ENCODE results near the gene CACTIN. TPM values are rescaled to one million over a fixed set of nuclear protein-coding genes. Genes with fewer than 3 reads are reported as not detected.
A peak's percentile ranks its signal among the peaks of the same experiment; 100 is the strongest.
"Not testable (repeated sequence)": the region's sequence is repeated elsewhere in the genome, so short reads cannot be mapped to it uniquely, and the experiment has no call there.

The CACTIN gene
- total RNA-seq, 1 donor from 2014 or later, result 43.9 TPM

- TF ChIP-seq CTCF (IDR thresholded peaks at IDR 0.05; ENCODE audit: unreplicated experiment), result no peak
- no peak for DNase-seq (ENCODE audit: low spot score, unreplicated experiment)
- Mint-ChIP-seq H3K4me1 (ENCODE audit: low read depth) (no peaks in the 10 kb centered on the region), H3K36me3 (ENCODE audit: insufficient read depth) (no peaks in the 10 kb centered on the region), H3K27ac (no peak overlapping the region), H3K27me3 (peaks cover 40% of the 10 kb centered on the region), H3K9me3 (ENCODE audit: low read depth) (no peaks in the 10 kb centered on the region), H3K4me3 (ENCODE audit: low read depth) (no peak overlapping the region)
These were observed 36.6 kb downstream of the CACTIN start for GRCh38 chr19:3589949-3590348.

GRCh38 chr19:3589439-3589838, 37.2 kb downstream of the CACTIN start:
- DNase-seq (ENCODE audit: low spot score, unreplicated experiment), result no peak
- Mint-ChIP-seq H3K4me3 (ENCODE audit: low read depth) (no peak overlapping the region), H3K27ac (no peak overlapping the region), H3K4me1 (ENCODE audit: low read depth) (no peaks in the 10 kb centered on the region), H3K36me3 (ENCODE audit: insufficient read depth) (no peaks in the 10 kb centered on the region), H3K9me3 (ENCODE audit: low read depth) (no peaks in the 10 kb centered on the region), H3K27me3 (peaks cover 37% of the 10 kb centered on the region)
- TF ChIP-seq CTCF (IDR thresholded peaks at IDR 0.05; ENCODE audit: unreplicated experiment), result no peak

GRCh38 chr19:3586707-3587346, 39.8 kb downstream of the CACTIN start:
- Mint-ChIP-seq H3K4me3 (ENCODE audit: low read depth) (no peak overlapping the region), H3K4me1 (ENCODE audit: low read depth) (no peaks in the 10 kb centered on the region), H3K9me3 (ENCODE audit: low read depth) (no peaks in the 10 kb centered on the region), H3K36me3 (ENCODE audit: insufficient read depth) (no peaks in the 10 kb centered on the region), H3K27ac (no peak overlapping the region), H3K27me3 (peaks cover 44% of the 10 kb centered on the region)
- TF ChIP-seq CTCF (IDR thresholded peaks at IDR 0.05; ENCODE audit: unreplicated experiment), result no peak
- DNase-seq (ENCODE audit: low spot score, unreplicated experiment), result no peak

GRCh38 chr19:3586127-3586626, 40.4 kb downstream of the CACTIN start:
- no peaks in the 10 kb centered on the region for H3K36me3 Mint-ChIP-seq (ENCODE audit: insufficient read depth)
- no peak overlapping the region for H3K4me3 Mint-ChIP-seq (ENCODE audit: low read depth)
- DNase-seq (ENCODE audit: low spot score, unreplicated experiment), result no peak
- no peaks in the 10 kb centered on the region for H3K4me1 Mint-ChIP-seq (ENCODE audit: low read depth)
- peaks cover 38% of the 10 kb centered on the region for H3K27me3 Mint-ChIP-seq
- TF ChIP-seq CTCF (IDR thresholded peaks at IDR 0.05; ENCODE audit: unreplicated experiment), result peak; percentile 54
- no peak overlapping the region for H3K27ac Mint-ChIP-seq
- H3K9me3 Mint-ChIP-seq (ENCODE audit: low read depth), result no peaks in the 10 kb centered on the region

GRCh38 chr19:3585301-3586126, 41.1 kb downstream of the CACTIN start, which contains the start of gene GIPC3:
GIPC3 (plus strand) TSS chr19:3585478; CDS start chr19:3585598, 120 bp downstream.
- Mint-ChIP-seq H3K4me3 (ENCODE audit: low read depth) (no peak within 1 kb of the TSS), H3K27me3 (peaks cover 43% of the 10 kb centered on the region), H3K27ac (no peak within 1 kb of the TSS), H3K9me3 (ENCODE audit: low read depth) (no peaks in the 10 kb centered on the region), H3K4me1 (ENCODE audit: low read depth) (no peaks in the 10 kb centered on the region), H3K36me3 (ENCODE audit: insufficient read depth) (no peaks in the 10 kb centered on the region)
- no peak for DNase-seq (ENCODE audit: low spot score, unreplicated experiment)
- no peak for TF ChIP-seq CTCF (IDR thresholded peaks at IDR 0.05; ENCODE audit: unreplicated experiment)

- H3K4me1 Mint-ChIP-seq (ENCODE audit: low read depth); H3K9me3 Mint-ChIP-seq (ENCODE audit: low read depth); H3K27ac Mint-ChIP-seq; H3K36me3 Mint-ChIP-seq (ENCODE audit: insufficient read depth); DNase-seq (ENCODE audit: low spot score, unreplicated experiment); H3K4me3 Mint-ChIP-seq (ENCODE audit: low read depth): not testable (repeated sequence)
- peaks cover 55% of the 10 kb centered on the region for H3K27me3 Mint-ChIP-seq
These were observed 42.4 kb downstream of the CACTIN start for GRCh38 chr19:3584036-3584802.

GRCh38 chr19:3581792-3582191, 44.8 kb downstream of the CACTIN start:
- H3K27ac Mint-ChIP-seq, result not testable (repeated sequence)

More at GRCh38 chr19:3581792-3582191, 44.8 kb downstream of the CACTIN start:
- not testable (repeated sequence) for H3K4me3 Mint-ChIP-seq (ENCODE audit: low read depth); H3K36me3 Mint-ChIP-seq (ENCODE audit: insufficient read depth); DNase-seq (ENCODE audit: low spot score, unreplicated experiment); H3K9me3 Mint-ChIP-seq (ENCODE audit: low read depth); H3K4me1 Mint-ChIP-seq (ENCODE audit: low read depth)
- peaks cover 52% of the 10 kb centered on the region for H3K27me3 Mint-ChIP-seq

Measured in progenitor cell of endocrine pancreas (in vitro differentiated cells).